Trophoblast cell (in vitro differentiated cells and primary cell): Measurements from ENCODE around the gene CTAG1A.
"Not testable (repeated sequence)": the region's sequence is repeated elsewhere in the genome, so short reads cannot be mapped to it uniquely, and the experiment has no call there.

Experiments
- DNase-seq, 2 donors: peaks; one replicate each; pipeline ENCODE4 v3.0.0-alpha.2; 2016
- H2AFZ ChIP-seq: 2 replicates; pipeline ENCODE4 v1.6.1; 2013; ENCODE audit warnings: low read length, moderate library complexity, mild to moderate bottlenecking; ENCODE audit not compliant: insufficient read depth, poor library complexity
- H2AK5ac ChIP-seq: 2 replicates; pipeline ENCODE4 v1.6.1; 2013; ENCODE audit warnings: mild to moderate bottlenecking, low read length
- H2BK120ac ChIP-seq: 2 replicates; pipeline ENCODE4 v1.6.1; 2013; ENCODE audit warnings: low read length, mild to moderate bottlenecking, moderate library complexity; ENCODE audit not compliant: insufficient read depth, poor library complexity
- H2BK12ac ChIP-seq: 2 replicates; pipeline ENCODE4 v1.6.1; 2013; ENCODE audit warnings: mild to moderate bottlenecking, low read length, moderate library complexity
- H2BK5ac ChIP-seq: 2 replicates; pipeline ENCODE4 v1.6.1; 2013; ENCODE audit warnings: low read length, low read depth, moderate library complexity, mild to moderate bottlenecking; ENCODE audit not compliant: poor library complexity
- H3K14ac ChIP-seq: 2 replicates; pipeline ENCODE4 v1.6.1; 2013; ENCODE audit warnings: mild to moderate bottlenecking, low read length
- H3K18ac ChIP-seq: 2 replicates; pipeline ENCODE4 v1.6.1; 2013; ENCODE audit warnings: mild to moderate bottlenecking, low read length
- H3K23ac ChIP-seq: 2 replicates; pipeline ENCODE4 v1.6.1; 2013; ENCODE audit warnings: low read length
- H3K27ac ChIP-seq: 2 replicates; pipeline ENCODE4 v1.5.1; 2013; ENCODE audit warnings: low read depth, mild to moderate bottlenecking, inconsistent platforms, low read length, moderate library complexity
- H3K27me3 ChIP-seq: 2 replicates; pipeline ENCODE4 v1.6.1; 2013; ENCODE audit warnings: inconsistent platforms, mild to moderate bottlenecking, low read length, moderate library complexity; ENCODE audit not compliant: insufficient read depth
- H3K36me3 ChIP-seq, 2 experiments: 1 replicate in 1 of 2; 2 replicates in 1 of 2; pipeline ENCODE4 v1.6.1; 2013; ENCODE audit warnings: low read length in 2 of 2, mild to moderate bottlenecking in 2 of 2, moderate library complexity in 1 of 2; ENCODE audit not compliant: insufficient read depth in 2 of 2, control insufficient read depth in 1 of 2
- H3K4ac ChIP-seq: 2 replicates; pipeline ENCODE4 v1.6.1; 2013; ENCODE audit warnings: low read depth, mild to moderate bottlenecking, low read length, moderate library complexity
- H3K4me1 ChIP-seq, 2 experiments: 1 replicate in 1 of 2; 2 replicates in 1 of 2; pipeline ENCODE4 v1.6.1; 2013; ENCODE audit warnings: low read length in 2 of 2, mild to moderate bottlenecking in 2 of 2, moderate library complexity in 1 of 2; ENCODE audit not compliant: insufficient read depth in 2 of 2, control insufficient read depth in 1 of 2
- H3K4me2 ChIP-seq: 2 replicates; pipeline ENCODE4 v1.6.1; 2013; ENCODE audit warnings: inconsistent platforms, mild to moderate bottlenecking, low read length, moderate library complexity
- H3K4me3 ChIP-seq: 2 replicates; pipeline ENCODE4 v1.5.1; 2013; ENCODE audit warnings: mild to moderate bottlenecking, low read depth, low read length, inconsistent platforms
- H3K79me1 ChIP-seq: one replicate; pipeline ENCODE4 v1.6.1; 2013; ENCODE audit warnings: low read length
- H3K79me2 ChIP-seq: 2 replicates; pipeline ENCODE4 v1.6.1; 2013; ENCODE audit warnings: low read length, mild to moderate bottlenecking; ENCODE audit not compliant: control insufficient read depth, insufficient read depth, poor library complexity
- H3K9ac ChIP-seq: 2 replicates; pipeline ENCODE4 v1.6.1; 2013; ENCODE audit warnings: mild to moderate bottlenecking, low read length
- H3K9me3 ChIP-seq: 2 replicates; pipeline ENCODE4 v1.6.1; 2013; ENCODE audit warnings: low read depth, mild to moderate bottlenecking, control low read depth, inconsistent platforms, low read length; ENCODE audit not compliant: insufficient read depth
- H4K12ac ChIP-seq: 2 replicates; pipeline ENCODE4 v1.6.1; 2013; ENCODE audit warnings: low read depth, mild to moderate bottlenecking, low read length, moderate library complexity
- H4K8ac ChIP-seq: 2 replicates; pipeline ENCODE4 v1.6.1; 2013; ENCODE audit warnings: low read depth, mild to moderate bottlenecking, low read length, moderate library complexity
- H4K91ac ChIP-seq: one replicate; pipeline ENCODE4 v1.6.1; 2013; ENCODE audit warnings: low read depth, mild to moderate bottlenecking, low read length, moderate library complexity
- WGBS: extraction: QIAGEN DNeasy Blood & Tissue Kit; methylation state at CpG from one replicate; pipeline ENCODE4 v1.1.7; 2013; ENCODE audit warnings: missing lambda C conversion rate; ENCODE audit not compliant: insufficient read length, insufficient coverage; ENCODE audit errors: extremely low coverage; 5-methylcytosine and 5-hydroxymethylcytosine counted together

The CTAG1A gene

DNA sequence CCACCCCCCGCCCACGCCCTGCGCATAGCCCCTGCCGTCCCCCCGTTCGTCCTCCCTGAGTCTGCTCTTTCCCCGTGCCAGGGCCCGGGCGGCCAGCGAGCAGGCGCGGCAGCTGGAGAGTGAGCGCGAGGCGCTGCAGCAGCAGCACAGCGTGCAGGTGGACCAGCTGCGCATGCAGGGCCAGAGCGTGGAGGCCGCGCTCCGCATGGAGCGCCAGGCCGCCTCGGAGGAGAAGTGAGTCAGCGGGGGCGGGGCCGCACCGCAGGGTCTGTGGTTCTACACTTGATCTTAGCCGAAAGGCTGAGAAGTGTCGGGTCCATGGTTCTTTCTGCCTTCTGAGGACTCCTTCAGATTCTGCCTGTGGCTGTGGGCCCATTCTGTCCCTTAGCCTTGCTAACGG lies 24.6 kb upstream of the CTAG1A start:
- H4K8ac ChIP-seq, H3K9me3 ChIP-seq, H3K4me3 ChIP-seq, H3K79me2 ChIP-seq, H3K27ac ChIP-seq, H3K36me3 ChIP-seq, H3K14ac ChIP-seq, H4K12ac ChIP-seq, H2BK5ac ChIP-seq, H2BK120ac ChIP-seq, H3K79me1 ChIP-seq, H2BK12ac ChIP-seq, H3K4me2 ChIP-seq, H3K23ac ChIP-seq, H3K9ac ChIP-seq, H2AK5ac ChIP-seq, H3K4me1 ChIP-seq, H2AFZ ChIP-seq, H3K27me3 ChIP-seq, DNase-seq, H3K4ac ChIP-seq, H4K91ac ChIP-seq, H3K18ac ChIP-seq: not testable (repeated sequence)
- WGBS = no CpG with 5 or more reads among the region's 31 CpGs

DNA sequence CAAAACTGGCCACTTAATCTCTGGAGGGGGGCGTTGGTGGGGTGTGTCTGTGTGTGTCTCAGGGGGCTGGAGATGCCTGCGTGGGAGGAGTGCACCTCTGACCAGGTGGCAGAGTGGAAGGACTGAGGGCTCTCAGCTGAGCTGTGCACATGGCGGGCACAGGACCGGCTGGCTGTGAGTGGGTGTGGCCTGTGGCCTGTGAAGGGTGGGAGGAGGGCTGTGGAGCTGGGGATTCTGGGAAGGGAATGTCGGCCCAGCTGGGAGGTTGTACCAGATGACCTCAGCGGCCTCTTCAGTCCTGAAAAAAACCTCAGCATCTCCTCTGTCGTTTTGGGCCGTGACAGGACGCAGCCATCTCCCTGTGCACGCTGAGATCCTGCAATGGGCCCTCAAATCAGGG lies 22.6 kb upstream of the CTAG1A start:
- H3K4me1 ChIP-seq, H3K9me3 ChIP-seq, H2BK12ac ChIP-seq, H3K14ac ChIP-seq, H3K36me3 ChIP-seq, H4K8ac ChIP-seq, DNase-seq, H3K79me2 ChIP-seq, H3K9ac ChIP-seq, H3K18ac ChIP-seq, H3K4ac ChIP-seq, H4K91ac ChIP-seq, H3K79me1 ChIP-seq, H3K23ac ChIP-seq, H2AFZ ChIP-seq, H2BK120ac ChIP-seq, H3K27ac ChIP-seq, H3K4me2 ChIP-seq, H3K4me3 ChIP-seq, H2BK5ac ChIP-seq, H4K12ac ChIP-seq, H2AK5ac ChIP-seq, H3K27me3 ChIP-seq: not testable (repeated sequence)
- WGBS = no CpG with 5 or more reads among the region's 10 CpGs

DNA sequence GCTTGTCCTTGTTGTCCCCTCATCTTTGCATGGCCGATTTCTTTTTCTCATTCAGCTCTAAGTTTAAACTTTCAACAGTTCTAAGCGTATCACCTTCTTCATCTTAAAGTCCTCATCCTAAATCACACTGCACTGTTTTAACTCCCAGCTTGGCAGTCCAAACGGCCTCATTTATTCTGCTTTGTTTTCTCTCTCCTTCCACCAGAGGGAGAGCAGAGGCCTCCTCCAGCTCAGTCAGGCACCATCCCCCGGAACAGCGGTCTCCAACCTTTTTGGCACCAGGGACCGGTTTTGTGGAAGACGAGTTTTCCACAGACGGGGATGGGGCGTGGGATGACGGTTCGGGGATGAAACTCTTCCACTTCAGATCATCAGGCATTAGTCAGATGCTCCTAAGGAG lies 14.6 kb upstream of the CTAG1A start:
- H3K23ac ChIP-seq, H2AFZ ChIP-seq, H3K27ac ChIP-seq, H3K14ac ChIP-seq, H4K12ac ChIP-seq, H2BK120ac ChIP-seq, H3K79me2 ChIP-seq, H3K4me2 ChIP-seq, H3K79me1 ChIP-seq, H4K91ac ChIP-seq, H3K4me1 ChIP-seq, H3K4ac ChIP-seq, H2BK5ac ChIP-seq, DNase-seq, H3K4me3 ChIP-seq, H3K9ac ChIP-seq, H3K36me3 ChIP-seq, H3K18ac ChIP-seq, H2AK5ac ChIP-seq, H2BK12ac ChIP-seq, H3K9me3 ChIP-seq, H4K8ac ChIP-seq, H3K27me3 ChIP-seq: not testable (repeated sequence)
- WGBS = no CpG with 5 or more reads among the region's 11 CpGs

DNA sequence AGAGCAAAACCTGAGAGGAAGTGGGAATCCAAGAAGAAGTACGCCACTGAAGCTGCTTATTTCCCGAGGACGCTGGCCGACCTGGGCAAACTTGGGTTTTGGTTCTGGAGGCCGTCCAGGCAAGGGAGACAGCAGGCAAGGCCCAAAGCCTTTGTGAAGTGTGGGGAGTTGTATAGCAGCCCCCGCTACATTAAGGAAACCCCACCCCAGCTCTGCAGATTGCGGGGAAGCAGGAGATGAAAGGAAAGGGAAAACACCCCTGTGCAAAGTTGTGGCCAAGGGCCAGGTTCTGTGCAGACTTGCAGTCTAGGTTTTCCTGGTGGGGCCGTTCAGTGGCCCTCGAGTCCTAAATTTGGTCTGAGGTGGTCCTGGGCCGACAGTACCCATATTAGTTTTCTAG lies 11.9 kb upstream of the CTAG1A start:
- not testable (repeated sequence) for H3K4me1 ChIP-seq, H3K27me3 ChIP-seq, H3K9me3 ChIP-seq, H3K14ac ChIP-seq, H3K79me2 ChIP-seq, H2BK12ac ChIP-seq, H3K36me3 ChIP-seq, H2BK5ac ChIP-seq, H4K91ac ChIP-seq, H2AK5ac ChIP-seq, DNase-seq, H3K4me2 ChIP-seq, H4K12ac ChIP-seq, H4K8ac ChIP-seq, H3K23ac ChIP-seq, H3K4ac ChIP-seq, H2BK120ac ChIP-seq, H3K18ac ChIP-seq, H3K79me1 ChIP-seq, H3K4me3 ChIP-seq, H3K27ac ChIP-seq, H2AFZ ChIP-seq, H3K9ac ChIP-seq
- WGBS = no CpG with 5 or more reads among the region's 10 CpGs
